B cell (primary cell): ENCODE measurements around the gene ZDHHC12. TPM values are rescaled to one million over a fixed set of nuclear protein-coding genes. Genes with fewer than 3 reads are reported as not detected.

Experiments
- ATAC-seq: fragments of 200-7000 bp; cut with Tn5 transposase; one replicate; pipeline ENCODE4 v1.10.0; 2021; ENCODE audit warnings: low read depth, mild to moderate bottlenecking, moderate number of reproducible peaks, moderate library complexity
- CTCF ChIA-PET: fragments of 350-600 bp; sonication (Branson Sonifier 250); formaldehyde crosslinking; loops from one replicate; lab custom pipeline; 2021; ENCODE audit warnings: antibody characterized with exemption, inconsistent platforms; lab: Charles Lee
- POLR2A ChIA-PET: fragments of 350-600 bp; sonication (Branson Sonifier 250); formaldehyde crosslinking; loops from one replicate; lab custom pipeline; 2021; ENCODE audit warnings: antibody characterized with exemption; lab: Charles Lee
- DNase-seq: peaks from one replicate; pipeline ENCODE4 v3.0.0; 2013
- H2AFZ ChIP-seq: 2 replicates; pipeline ENCODE4 v1.6.1; 2012; ENCODE audit warnings: mild to moderate bottlenecking, low read depth, low read length; ENCODE audit not compliant: insufficient read depth, poor library complexity, severe bottlenecking
- H3K27ac ChIP-seq, 2 donors: 1 replicate in 1 of 2; 2 replicates in 1 of 2; pipeline ENCODE4 v1.5.1; 2012 to 2013; ENCODE audit warnings: low read length in 2 of 2, mild to moderate bottlenecking in 2 of 2, moderate library complexity in 1 of 2
- H3K27me3 ChIP-seq, 4 experiments: fragments of 200-600 bp in 1 of 4; sonication (generic) in 1 of 4; replicated peaks in 1 of 4; 1 replicate in 2 of 4; 2 replicates in 2 of 4; pipeline versions ENCODE4 v1.6.1 to v1.7.0; 2013 to 2016; ENCODE audit warnings: low read length in 3 of 4, mild to moderate bottlenecking in 2 of 4, mixed read lengths in 1 of 4, moderate library complexity in 1 of 4; ENCODE audit not compliant: insufficient read depth in 4 of 4, control insufficient read depth in 3 of 4; ENCODE audit errors: control extremely low read depth in 1 of 4
- H3K36me3 ChIP-seq, 2 experiments: replicated peaks in 1 of 2; 1 replicate in 1 of 2; 2 replicates in 1 of 2; pipeline versions ENCODE4 v1.6.1 to v1.7.1; 2013; ENCODE audit warnings: low read length in 1 of 2; ENCODE audit not compliant: insufficient read depth in 2 of 2, control insufficient read depth in 1 of 2; ENCODE audit errors: control extremely low read depth in 1 of 2, extremely low read depth in 1 of 2
- H3K4me1 ChIP-seq, 2 donors: fragments of 200-600 bp in 1 of 2; sonication (generic) in 1 of 2; 1 replicate in 1 of 2; 2 replicates in 1 of 2; pipeline versions ENCODE4 v1.5.1 to v1.6.1; 2013 to 2017; ENCODE audit warnings: low read length in 2 of 2; ENCODE audit not compliant: control insufficient read depth in 2 of 2, insufficient read depth in 2 of 2
- H3K4me2 ChIP-seq: replicated peaks from 2 replicates; pipeline ENCODE3; 2012; ENCODE audit warnings: mild to moderate bottlenecking, low read depth, low read length; ENCODE audit not compliant: poor library complexity, severe bottlenecking
- H3K4me3 ChIP-seq, 5 experiments: fragments of 200-600 bp in 1 of 5; sonication (generic) in 1 of 5; 1 replicate in 3 of 5; 2 replicates in 2 of 5; pipeline versions ENCODE4 v1.5.1 to v1.7.0; 2011 to 2016; ENCODE audit warnings: low read length in 4 of 5, mild to moderate bottlenecking in 4 of 5, low read depth in 2 of 5, control low read depth in 1 of 5, moderate library complexity in 1 of 5; ENCODE audit not compliant: insufficient read depth in 1 of 5; ENCODE audit errors: control extremely low read depth in 1 of 5, extremely low read depth in 1 of 5
- H3K79me2 ChIP-seq: fragments of 200-600 bp; sonication (generic); one replicate; pipeline ENCODE4 v1.6.0; 2016; ENCODE audit warnings: low read length; ENCODE audit not compliant: control insufficient read depth, insufficient read depth
- H3K9ac ChIP-seq: fragments of 200-600 bp; sonication (generic); 2 replicates; pipeline ENCODE4 v1.6.1; 2017; ENCODE audit warnings: mild to moderate bottlenecking, low read length, moderate library complexity
- H3K9me3 ChIP-seq, 3 donors: one replicate each; pipeline versions ENCODE4 v1.6.1 to v1.7.1; 2013; ENCODE audit warnings: low read length in 2 of 3; ENCODE audit not compliant: control insufficient read depth in 2 of 3, insufficient read depth in 1 of 3; ENCODE audit errors: control extremely low read depth in 1 of 3
- H4K20me1 ChIP-seq: 2 replicates; pipeline ENCODE4 v1.6.0; 2012; ENCODE audit warnings: mild to moderate bottlenecking, low read length; ENCODE audit not compliant: insufficient read depth, control insufficient read depth, poor library complexity, severe bottlenecking
- H3K27ac Mint-ChIP-seq: one replicate; pipeline ENCODE4 v1.8.0; 2021; ENCODE audit warnings: mixed read lengths
- H3K27me3 Mint-ChIP-seq: one replicate; pipeline ENCODE4 v1.8.0; 2021; ENCODE audit warnings: mixed read lengths
- H3K4me1 Mint-ChIP-seq: one replicate; pipeline ENCODE4 v1.8.0; 2021; ENCODE audit warnings: mixed read lengths
- H3K4me3 Mint-ChIP-seq: one replicate; pipeline ENCODE4 v1.8.0; 2021; ENCODE audit warnings: mixed read lengths
- H3K9me3 Mint-ChIP-seq: one replicate; pipeline ENCODE4 v1.8.0; 2022; ENCODE audit warnings: mixed read lengths; ENCODE audit not compliant: insufficient read depth
- CTCF ChIP-seq: fragments of 200-600 bp; IDR thresholded peaks from one replicate; pipeline ENCODE4 v1.8.0; 2022; ENCODE audit warnings: antibody characterized with exemption, mild to moderate bottlenecking
- EZH2 ChIP-seq: IDR thresholded peaks from 2 replicates; pipeline ENCODE4 v1.6.1; 2012; ENCODE audit warnings: borderline replicate concordance, low read depth, mild to moderate bottlenecking, moderate library complexity, low read length; ENCODE audit not compliant: insufficient read depth, poor library complexity, severe bottlenecking
- WGBS: methylation state at CpG from one replicate; pipeline ENCODE4 v1.1.5; 2013; ENCODE audit warnings: missing lambda C conversion rate; ENCODE audit not compliant: insufficient coverage; 5-methylcytosine and 5-hydroxymethylcytosine counted together
- intact Hi-C: fragments of 100-400 bp; cut with micrococcal nuclease; formaldehyde crosslinking; loops from one replicate; pipeline ENCODE4 v1.10.0; 2022
- polyA plus RNA-seq: library from polyadenylated mRNA; depleted of rRNA; stranded (reverse); fragments of >200 nt; gene quantifications from 2 replicates; pipeline ENCODE4 v1.2.3, GENCODE V29; 2012
- total RNA-seq, 2 donors: library from RNA; stranded (reverse); fragments of 120-200 nt in 1 of 2; gene quantifications; 1 replicate in 1 of 2; 2 replicates in 1 of 2; pipeline versions ENCODE4 v1.2.3 to v1.2.4, GENCODE V29; 2013 to 2022

ZDHHC12 gene
- total and polyA plus RNA-seq, 2 donors (not counting 1 experiment from before 2014, with no cell fraction given), result 28.5 to 47.0 TPM

GRCh38 chr9:128742401-128742800, 18.5 kb upstream of the ZDHHC12 start:
- no peaks in the 10 kb centered on the region for H3K27me3 Mint-ChIP-seq
- POLR2A ChIA-PET, result no interaction called here
- ATAC-seq, result no peak
- Histone ChIP-seq H2AFZ (no peak overlapping the region), H3K4me2 (no peak overlapping the region), H3K36me3 (peaks cover under 1 to 24% of the 10 kb centered on the region in 2 experiments), H3K9me3 (peaks cover 0 to 3% (median 0%) of the 10 kb centered on the region in 3 donors), H3K4me3 (no peak overlapping the region), H3K79me2 (no peaks in the 10 kb centered on the region), H3K27me3 (no peaks in the 10 kb centered on the region), H3K4me1 (no peaks in the 10 kb centered on the region), H3K9ac (no peak overlapping the region), H4K20me1 (no peaks in the 10 kb centered on the region), H3K27ac (no peak overlapping the region)
- no peak overlapping the region for H3K4me3 Mint-ChIP-seq
- CTCF ChIA-PET, result no interaction called here
- intact Hi-C loops, result no loop called here
- H3K9me3 Mint-ChIP-seq, result no peaks in the 10 kb centered on the region
- TF ChIP-seq CTCF, result no peak
- no peak for TF ChIP-seq EZH2
- no peak overlapping the region for H3K27ac Mint-ChIP-seq
- H3K4me1 Mint-ChIP-seq, result no peaks in the 10 kb centered on the region
- 96% methylated on average over 18 of the region's 20 CpGs for WGBS
- DNase-seq, result no peak

- H3K9ac ChIP-seq, result no peak overlapping the region
- H3K36me3 ChIP-seq, result peaks cover 4 to 36% of the 10 kb centered on the region in 2 experiments
- H3K9me3 Mint-ChIP-seq, result no peaks in the 10 kb centered on the region
- ATAC-seq, result no peak
- WGBS, result 100% methylated on average over 1 of the region's 2 CpGs
- H3K4me1 ChIP-seq, result no peaks in the 10 kb centered on the region
- ChIA-PET CTCF (interaction anchor here (0.6 to 0.7 kb wide), 2 partner anchors 401 to 1129 kb away, joined by 3 to 4 read pairs; no protein-coding TSS in a partner anchor), POLR2A (no interaction called here)
- H3K4me2 ChIP-seq, result no peak overlapping the region
- H3K4me3 ChIP-seq, result no peak overlapping the region
- no peaks in the 10 kb centered on the region for H3K9me3 ChIP-seq
- no peaks in the 10 kb centered on the region for H4K20me1 ChIP-seq
- no peaks in the 10 kb centered on the region for H3K27me3 Mint-ChIP-seq
- no peak overlapping the region for H3K27ac ChIP-seq
- H3K79me2 ChIP-seq, result no peaks in the 10 kb centered on the region
- no peaks in the 10 kb centered on the region for H3K27me3 ChIP-seq
- H2AFZ ChIP-seq, result no peak overlapping the region
- DNase-seq, result peak; percentile 5
- no peak overlapping the region for H3K27ac Mint-ChIP-seq
- H3K4me3 Mint-ChIP-seq, result no peak overlapping the region
- intact Hi-C loops, result no loop called here
- TF ChIP-seq CTCF, result no peak
- no peak for TF ChIP-seq EZH2
- no peaks in the 10 kb centered on the region for H3K4me1 Mint-ChIP-seq
Measured at GRCh38 chr9:128735373-128735772, 11.4 kb upstream of the ZDHHC12 start.
